HT-29 (cell line): ENCODE data around the gene RPS24. TPM values are rescaled to one million over a fixed set of nuclear protein-coding genes. Genes with fewer than 3 reads are reported as not detected.
"Not testable (repeated sequence)": the region's sequence is repeated elsewhere in the genome, so short reads cannot be mapped to it uniquely, and the experiment has no call there.

Experiments used
- DNase-seq: peaks from one replicate; pipeline ENCODE4 v3.0.0-alpha.2; 2015; ENCODE audit warnings: low spot score
- total RNA-seq: library from RNA; depleted of rRNA; stranded (reverse); fragments of >200 nt; shearing (Covaris generic); gene quantifications from 2 replicates; pipeline ENCODE4 v1.2.3, GENCODE V29; 2014

The RPS24 gene
- total RNA-seq, 1 experiment from 2014 or later = 1,405 TPM

DNA sequence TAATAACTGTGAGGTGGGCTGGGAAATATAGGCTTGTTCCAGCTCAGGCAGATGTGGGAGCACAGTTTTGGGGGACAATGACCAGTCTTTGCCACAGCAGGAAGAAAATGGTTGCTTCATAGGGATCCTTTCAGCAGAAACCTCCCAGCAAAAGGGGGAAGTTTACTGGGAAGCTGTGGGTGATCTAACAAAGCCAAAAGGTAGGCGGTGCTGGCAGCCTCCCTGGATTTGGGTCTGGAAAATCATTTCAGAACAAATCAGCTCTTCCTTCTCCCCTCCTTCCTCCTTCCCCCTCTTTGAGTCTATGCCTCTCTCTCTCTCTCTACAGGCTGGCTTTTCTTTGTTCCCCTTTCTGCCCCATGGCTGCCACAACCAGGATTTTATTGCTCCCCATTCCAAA lies 16.2 kb downstream of the RPS24 start:
- no peak for DNase-seq

DNA sequence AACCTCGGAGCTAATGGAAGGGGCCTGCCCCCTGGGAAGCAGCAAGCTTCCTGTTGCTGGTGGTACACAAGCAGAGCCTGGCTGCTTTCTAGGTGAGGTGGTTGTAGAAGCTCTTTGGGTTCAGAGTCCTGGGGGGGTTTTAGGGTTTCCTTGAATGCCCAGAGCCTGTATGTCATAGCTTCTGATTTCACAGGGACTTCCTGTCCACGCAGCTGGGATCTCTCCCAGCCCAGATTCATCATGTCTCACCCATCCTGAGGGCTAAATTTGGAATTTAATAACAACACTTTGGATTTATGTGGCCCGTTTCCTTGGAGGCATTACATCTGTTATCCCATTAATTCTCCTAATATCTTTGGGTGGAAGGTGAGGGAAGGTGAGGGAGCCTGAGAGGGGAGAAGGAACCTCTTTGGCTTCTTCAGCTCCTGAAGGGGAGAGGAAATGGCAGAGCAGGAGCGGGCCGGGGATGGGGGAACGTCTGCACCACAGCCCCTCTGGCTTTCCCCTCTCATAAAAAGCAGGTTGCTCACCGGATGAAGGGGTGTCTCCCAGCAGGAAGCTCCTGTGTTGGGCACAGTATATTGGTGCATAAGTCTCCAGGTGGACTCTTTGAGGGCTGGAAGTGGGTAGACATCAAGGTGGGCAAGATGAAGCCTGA lies 19.7 kb downstream of the RPS24 start:
- no peak for DNase-seq

DNA sequence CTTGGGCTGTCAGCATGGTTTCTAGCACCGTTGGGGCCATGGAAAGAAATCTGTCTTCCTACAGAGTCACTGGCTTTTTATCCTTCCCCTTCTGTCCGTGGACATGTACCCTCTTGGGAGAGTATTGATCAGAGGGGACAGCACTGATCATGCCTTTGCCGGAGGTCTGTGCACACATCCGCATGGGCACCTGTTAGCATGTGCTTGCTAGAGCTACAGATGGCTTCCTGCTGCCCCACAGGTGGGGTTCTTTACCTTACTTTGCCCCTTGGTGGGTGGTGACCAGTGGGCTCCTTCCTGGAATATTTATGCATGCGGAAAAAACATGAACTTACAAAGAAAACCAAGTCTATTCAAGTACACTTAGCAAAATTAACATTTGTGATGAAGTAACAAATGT lies 24.9 kb downstream of the RPS24 start:
- no peak for DNase-seq

DNA sequence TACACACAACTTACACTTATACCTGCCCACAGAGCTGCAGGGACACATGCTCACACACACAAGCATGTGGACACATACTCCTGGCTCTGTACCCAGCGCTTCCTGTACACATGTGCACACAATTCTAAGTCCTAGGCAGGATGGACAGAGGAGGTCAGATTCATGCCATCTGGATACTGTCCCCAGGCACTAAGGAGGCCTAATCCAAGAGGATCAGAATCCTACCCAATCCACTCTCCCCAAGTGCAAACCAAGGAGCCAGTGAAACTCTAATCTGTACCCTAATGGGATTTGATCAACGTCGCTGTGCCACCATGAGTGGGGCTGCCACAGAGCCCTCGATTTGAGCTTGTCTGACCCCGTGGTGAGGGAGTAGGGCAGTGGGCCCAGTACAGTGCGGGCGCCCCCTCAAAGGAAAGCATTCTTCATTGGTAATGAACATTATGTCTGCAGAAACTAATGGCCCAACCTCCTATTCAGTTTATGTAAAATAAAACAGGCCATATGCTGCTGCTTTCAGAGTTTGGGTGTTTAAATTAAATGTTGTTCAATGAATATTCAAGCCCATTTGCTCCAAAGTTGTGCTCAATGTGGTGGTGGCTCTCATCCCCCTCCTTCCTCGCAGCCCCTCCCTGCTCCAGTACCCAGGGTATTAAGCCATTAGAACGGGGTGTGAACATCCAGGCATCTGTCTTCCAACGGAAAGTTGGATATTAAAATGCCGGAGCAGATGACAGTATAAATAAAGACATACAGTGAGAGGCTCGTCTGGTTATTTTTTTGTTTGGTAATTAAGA lies 26.4 kb downstream of the RPS24 start:
- DNase-seq = no peak

DNA sequence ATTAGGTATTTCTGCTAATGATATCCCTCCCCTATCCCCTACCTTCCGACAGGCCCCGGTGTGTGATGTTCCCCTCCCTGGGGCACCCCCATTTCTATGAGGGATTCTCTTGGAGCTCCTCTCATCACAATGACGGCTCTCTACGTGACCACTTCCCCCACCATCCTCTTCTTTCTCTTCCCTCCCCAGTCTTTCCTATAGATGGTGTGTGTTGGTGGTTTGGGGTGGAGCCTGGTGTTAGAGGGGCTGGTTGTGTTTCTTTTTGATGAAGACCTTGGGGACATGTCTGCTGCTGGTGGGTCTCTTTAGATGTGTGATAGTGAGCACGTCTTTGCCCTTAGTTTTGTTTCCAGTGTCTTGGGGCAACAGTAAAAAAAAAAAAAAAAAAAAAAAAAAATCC lies 28.6 kb downstream of the RPS24 start:
- DNase-seq = no peak

DNA sequence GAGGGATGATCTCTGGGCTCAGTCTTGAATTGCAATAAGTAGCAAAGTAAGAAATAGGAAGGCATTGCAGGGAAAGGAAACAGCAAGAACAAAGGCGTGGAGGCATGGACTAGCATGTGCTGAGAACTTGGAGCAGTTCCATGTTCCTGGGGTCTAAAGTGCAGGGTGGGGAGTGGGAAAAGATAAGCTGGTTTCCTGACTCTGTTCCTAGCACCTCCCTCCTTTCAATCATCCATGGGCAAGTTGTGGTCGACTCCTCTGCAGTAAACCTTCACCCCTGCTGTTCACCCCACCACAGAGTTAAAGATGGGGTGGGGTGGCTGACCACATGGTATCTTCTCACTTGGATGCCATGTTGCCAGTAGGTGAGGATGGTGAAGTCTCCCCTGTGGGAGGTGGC lies 29.6 kb downstream of the RPS24 start:
- no peak for DNase-seq

DNA sequence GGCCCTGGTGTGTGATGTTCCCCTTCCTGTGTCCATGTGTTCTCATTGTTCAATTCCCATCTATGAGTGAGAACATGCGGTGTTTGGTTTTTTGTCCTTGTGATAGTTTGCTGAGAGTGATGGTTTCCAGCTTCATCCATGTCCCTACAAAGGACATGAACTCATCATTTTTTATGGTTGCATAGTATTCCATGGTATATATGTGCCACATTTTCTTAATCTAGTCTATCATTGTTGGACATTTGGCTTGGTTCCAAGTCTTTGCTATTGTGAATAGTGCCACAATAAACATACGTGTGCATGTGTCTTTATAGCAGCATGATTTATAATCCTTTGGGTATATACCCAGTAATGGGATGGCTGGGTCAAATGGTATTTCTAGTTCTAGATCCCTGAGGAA lies 31.3 kb downstream of the RPS24 start:
- DNase-seq = not testable (repeated sequence)

DNA sequence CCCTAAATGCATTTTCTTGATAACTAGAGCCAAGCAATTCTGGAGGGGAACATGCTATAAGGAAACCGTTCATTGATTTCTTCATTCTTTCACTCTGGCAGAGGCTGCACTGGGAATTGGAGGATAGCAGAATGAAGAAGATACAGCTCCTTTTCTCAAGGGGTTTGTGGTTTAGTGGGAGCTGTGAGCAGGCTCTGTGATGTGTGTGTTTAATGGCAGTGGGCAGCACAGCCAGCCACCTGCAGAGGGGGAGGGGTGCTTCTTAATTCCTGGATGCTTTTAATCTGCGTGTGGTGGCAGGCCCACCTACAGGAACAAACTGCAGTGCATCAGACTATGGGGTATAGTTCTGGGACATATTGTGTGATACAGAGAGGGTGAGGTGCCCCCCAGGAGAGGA lies 31.9 kb downstream of the RPS24 start:
- no peak for DNase-seq

DNA sequence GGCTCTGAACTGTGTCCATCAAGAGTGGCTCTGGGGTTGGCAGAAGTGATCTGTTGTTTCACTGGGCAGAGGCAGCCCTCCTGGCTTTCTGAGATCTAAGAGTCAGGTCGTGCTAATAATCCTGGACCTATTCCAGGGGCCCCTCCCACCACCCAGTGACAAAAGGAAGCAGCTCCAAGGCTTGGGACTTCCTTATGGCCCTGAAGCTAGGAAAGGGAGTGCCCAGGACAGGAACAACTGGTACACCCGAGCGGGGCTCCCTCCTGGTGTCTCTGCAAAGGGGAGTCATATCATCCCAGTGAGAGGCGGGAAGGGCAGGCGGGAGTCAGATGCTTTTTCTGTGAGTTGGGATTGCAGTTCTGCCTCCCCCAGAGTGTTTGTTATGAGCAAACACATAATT lies 32.3 kb downstream of the RPS24 start:
- DNase-seq = no peak

DNA sequence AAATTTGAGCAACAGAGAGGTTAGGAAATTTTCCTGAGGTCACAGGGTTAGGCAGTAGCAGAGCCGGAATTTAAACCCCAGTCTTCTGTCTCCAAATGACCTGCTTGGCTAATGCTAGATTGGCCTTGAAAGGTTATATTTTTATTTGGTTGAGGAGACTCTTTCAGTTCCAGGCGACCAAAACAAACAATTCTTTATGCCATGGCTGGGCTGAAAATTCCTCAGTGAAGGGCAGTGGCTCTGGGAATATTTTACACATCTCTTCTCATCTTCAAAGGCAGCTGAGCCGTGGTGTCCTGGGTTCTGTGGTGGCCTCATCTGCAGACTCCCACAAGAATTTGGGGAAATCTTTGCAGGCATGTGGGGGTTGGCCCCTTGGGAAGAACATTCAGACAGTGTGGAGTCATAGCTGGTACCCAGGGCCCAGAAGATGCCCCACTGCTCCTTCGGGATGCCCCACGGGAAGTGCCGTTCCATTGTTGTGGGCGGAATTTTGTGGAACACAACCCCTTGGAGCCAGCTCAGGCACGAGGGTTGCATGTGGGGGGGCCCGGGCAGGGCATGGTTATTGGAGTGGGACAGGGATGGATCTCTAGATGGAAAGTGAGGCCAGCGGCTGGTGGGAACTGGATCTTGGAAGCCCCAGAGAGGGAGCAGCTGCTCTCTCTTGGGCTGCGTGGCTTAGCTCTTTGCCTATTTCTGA lies 33.2 kb downstream of the RPS24 start:
- DNase-seq = no peak

DNA sequence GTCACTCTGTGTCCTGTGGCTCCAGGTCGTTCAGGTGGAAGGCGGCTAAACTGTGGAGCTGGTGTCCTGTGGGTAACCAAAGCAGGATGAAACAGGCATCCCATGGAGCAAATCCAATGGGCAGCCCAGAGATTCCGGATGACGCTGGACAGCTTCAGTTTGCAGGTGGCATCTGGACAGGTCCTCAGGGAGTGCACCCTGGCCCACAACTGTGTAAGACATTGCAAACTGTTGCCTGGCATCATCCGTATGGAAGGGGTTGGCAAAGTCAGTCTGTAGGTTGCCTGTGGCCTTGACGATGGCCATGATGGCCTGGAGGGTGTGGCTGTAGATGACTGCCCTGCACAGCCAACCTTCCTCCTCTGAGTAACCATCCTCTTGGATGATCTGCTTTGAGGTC lies 35.5 kb downstream of the RPS24 start:
- no peak for DNase-seq

DNA sequence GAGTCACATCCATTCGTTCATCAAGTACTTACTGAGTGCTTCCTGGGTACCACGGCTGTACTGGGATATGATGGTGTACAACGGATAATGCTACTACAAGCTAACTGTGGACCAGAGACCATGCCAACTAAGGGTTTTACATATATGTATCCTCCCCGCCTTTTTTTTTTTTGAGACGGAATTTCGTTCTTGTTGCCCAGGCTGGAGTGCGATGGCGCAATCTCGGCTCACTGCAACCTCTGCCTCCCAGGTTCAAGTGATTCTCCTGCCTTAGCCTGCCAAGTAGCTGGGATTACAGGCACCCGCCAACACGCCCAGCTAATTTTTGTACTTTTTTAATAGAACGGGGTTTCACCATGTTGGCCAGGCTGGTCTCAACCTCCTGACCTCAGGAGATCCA lies 36.4 kb downstream of the RPS24 start:
- not testable (repeated sequence) for DNase-seq

DNA sequence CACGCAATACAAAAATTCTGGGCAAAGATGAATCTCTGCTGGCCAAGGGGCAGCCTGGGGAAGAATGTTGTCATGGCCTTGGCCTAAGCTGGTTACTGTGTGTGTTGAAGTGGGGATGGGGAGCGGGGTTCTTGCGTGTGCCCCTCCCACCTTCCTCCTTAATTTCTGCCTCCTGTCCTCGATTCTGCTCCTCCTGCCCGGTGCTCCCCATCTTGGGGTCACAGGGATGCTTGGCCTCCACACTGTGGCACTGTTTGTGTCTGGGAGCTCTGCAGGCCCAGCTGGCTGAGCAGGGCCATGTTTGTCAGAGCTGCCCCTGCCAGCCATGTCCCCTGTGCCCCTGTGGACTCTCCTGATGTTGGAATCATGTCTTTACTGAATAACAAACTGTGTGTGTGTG lies 37.1 kb downstream of the RPS24 start:
- no peak for DNase-seq

DNA sequence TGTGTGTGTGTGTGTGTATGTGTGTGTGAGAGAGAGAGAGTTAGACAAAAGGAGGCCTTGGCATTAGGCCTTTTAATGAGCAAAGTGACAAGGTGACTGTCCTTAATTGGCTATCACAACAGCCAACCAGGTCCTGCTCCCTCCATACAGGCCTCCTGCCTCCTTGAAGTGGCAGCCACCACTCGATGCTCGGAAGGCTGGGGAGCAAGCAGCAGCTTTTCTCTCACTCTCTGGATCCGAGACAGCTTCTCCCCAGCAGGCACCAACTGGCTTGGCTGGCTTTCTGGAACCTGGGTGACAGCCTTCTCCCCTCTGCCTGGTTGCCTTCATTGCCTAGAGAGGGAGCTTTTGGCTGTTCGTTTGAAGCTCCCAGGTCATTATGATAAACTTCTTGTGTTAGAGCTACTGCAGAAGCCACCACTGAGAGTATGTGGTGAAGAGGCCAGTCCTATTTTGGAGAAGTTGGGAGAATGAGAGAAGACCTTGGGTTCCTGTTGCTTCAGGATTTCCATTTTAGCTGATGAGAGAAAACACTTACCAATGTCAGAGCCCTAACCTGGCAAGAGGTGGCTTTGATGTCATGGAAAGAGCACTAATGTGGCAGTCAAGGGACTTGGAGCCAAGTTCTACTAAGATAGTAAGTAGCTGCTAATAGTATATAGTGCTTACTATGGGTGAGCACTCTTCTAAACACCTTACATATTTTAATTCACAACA lies 37.6 kb downstream of the RPS24 start:
- DNase-seq = no peak

DNA sequence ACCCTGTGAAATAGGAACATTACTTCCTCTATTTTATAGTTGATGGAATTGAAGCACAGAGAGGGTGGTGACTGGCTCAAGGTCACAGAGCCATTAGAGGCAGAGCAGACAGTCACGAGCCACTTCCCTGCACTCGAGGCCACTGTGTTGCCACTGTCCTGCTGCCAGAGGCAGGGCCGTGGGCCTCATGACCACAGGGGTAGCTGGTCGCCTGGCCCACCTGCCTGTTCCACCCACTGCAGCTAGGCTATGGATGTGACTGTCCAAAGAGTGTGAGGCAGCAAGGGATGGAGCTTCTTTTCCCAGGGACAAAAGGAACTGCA lies 38.2 kb downstream of the RPS24 start:
- no peak for DNase-seq

DNA sequence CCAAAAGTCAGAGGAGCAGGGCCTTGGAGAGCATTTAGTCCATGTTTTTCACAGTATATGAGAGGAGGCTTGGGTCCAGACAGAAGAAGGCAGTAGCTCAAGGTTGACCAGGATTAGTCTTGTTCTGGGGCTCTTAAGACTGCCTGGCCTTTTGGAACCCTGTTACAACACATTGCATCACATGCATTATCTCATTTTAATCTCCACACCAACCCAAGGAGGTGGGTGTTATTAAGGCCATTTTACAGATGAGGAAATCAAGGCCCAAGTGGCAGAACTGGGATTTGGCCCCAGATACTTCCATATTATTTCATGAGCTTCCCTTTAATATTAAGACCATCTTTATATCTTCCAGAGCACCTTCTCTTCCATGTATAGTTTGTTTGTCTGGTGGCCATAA lies 38.8 kb downstream of the RPS24 start:
- no peak for DNase-seq

DNA sequence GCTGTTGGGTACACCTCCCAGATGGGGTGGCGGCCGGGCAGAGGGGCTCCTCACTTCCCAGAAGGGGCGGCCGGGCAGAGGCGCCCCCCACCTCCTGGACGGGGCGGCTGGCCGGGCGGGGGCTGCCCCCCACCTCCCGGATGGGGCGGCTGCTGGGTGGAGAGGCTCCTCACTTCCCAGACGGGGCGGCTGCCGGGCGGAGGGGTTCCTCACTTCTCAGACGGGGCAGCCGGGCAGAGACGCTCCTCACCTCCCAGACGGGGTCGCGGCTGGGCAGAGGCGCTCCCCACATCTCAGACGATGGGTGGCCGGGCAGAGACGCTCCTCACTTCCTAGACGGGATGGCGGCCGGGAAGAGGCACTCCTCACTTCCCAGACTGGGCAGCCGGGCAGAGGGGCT lies 42.1 kb downstream of the RPS24 start:
- DNase-seq = not testable (repeated sequence)

DNA sequence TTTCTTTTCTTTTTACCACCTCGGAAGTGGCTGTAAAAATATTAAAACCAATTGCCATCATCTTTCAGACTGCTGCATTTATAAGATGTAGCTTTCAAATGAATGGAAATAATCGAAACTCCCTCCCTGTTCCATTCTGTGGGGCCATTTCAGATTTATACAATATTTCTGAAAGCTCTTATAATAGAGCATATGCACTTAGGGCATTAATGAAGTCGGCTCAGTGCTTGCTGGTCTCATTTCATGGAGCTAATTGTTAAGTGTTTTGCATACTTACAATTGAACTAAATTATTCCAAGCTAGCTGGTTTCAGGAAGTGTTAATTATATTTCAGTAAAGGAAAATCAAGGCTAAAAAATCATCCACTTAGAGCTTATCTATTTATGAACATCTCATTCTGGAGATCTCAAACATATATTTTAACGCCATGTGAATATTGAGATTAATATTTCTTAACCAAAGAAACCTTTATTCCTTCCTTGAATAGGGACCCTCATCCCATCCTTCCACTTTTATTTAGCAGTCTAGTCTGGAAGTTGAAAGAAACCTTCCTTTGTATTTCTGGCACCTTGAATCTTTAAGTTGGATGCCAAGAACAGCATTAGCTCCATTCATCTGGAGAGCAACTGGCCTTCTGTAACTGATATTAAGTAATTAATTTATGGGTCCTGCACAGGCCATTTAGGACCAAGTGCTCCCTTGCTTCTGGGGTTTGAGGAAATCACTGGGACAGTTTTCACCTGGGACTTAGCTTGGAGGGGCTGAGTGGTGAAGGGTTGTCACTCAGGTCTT lies 45.1 kb downstream of the RPS24 start:
- DNase-seq = no peak

DNA sequence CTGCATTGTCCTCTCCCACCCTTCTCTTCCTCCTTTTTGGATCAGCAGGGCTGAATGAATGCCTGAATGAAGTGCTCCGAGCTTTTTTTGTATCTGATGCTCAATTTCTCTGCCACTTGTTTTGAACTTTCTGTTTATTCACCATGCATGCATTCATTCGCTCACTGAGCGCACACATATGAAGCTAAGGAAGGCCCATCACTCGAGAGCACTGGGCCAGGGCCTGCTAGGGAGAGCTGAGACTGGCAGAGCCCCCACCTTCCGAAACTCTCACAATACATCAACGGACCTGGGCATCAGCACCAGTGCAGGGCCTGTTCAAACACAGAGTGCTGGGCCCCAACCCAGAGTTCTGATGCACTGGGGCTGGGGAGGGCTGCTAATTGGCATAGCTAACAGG lies 45.7 kb downstream of the RPS24 start:
- DNase-seq = no peak

DNA sequence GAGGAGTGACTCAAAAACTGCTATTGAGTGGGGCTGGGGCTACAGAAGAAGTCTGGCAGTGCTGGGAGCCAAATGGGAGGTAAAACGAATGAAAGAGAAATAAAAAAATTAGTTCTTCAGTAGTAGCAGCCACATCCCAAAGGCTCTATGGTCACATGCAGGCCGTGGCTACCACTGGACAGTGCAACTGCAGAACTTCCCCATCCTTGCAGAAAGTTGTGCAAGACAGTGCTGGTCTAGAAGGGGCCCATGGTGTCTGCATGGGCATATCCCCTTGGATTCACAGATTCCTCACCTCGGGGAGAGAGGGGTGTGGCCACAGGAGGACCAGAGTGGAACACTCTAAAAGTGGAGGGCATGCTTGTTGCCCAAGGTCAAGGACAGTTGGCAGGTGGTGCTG lies 47.6 kb downstream of the RPS24 start:
- DNase-seq = no peak

DNA sequence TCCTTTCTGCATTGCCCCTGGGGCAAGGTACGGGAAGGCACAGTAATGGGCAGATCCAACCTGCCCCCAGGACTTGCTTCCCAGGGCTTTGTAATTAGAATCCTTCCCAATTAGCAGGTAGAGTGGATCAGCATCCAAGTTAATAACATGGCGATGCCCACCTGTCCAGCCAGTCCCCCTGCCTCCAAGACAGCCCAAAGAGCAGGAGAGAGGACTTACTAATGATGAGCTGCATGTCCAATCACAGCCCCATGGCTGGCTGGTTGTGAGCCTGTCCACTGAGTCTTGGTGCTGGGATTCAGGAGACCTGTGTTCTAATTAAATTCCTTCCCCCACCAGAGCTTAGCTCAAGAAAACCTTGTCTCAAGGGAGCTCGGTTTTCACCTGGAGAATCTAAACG lies 49.0 kb downstream of the RPS24 start:
- no peak for DNase-seq
